Ammon's horn (tissue), 1 donor: ENCODE data around the gene UMAD1.
"Not testable (repeated sequence)": the region's sequence is repeated elsewhere in the genome, so short reads cannot be mapped to it uniquely, and the experiment has no call there.

Experiments used
- DNase-seq: peaks from one replicate; pipeline ENCODE4 v3.0.0-alpha.2; 2016; ENCODE audit warnings: low spot score

UMAD1 gene

GRCh38 chr7:7798510-7798909 is 158.0 kb downstream of the UMAD1 start:
- no peak for DNase-seq

- no peak for DNase-seq
Measured at GRCh38 chr7:7799138-7799537, 158.6 kb downstream of the UMAD1 start.

GRCh38 chr7:7802531-7802930 is 162.0 kb downstream of the UMAD1 start:
- no peak for DNase-seq

- DNase-seq = no peak
Measured at GRCh38 chr7:7803715-7804178, 163.2 kb downstream of the UMAD1 start.

- not testable (repeated sequence) for DNase-seq
Measured at GRCh38 chr7:7804822-7805221, 164.3 kb downstream of the UMAD1 start.

GRCh38 chr7:7805511-7806153 is 165.1 kb downstream of the UMAD1 start:
- DNase-seq = no peak

- no peak for DNase-seq
Measured at GRCh38 chr7:7808156-7808555, 167.6 kb downstream of the UMAD1 start.

- no peak for DNase-seq
Measured at GRCh38 chr7:7808626-7809025, 168.1 kb downstream of the UMAD1 start.

- no peak for DNase-seq
Measured at GRCh38 chr7:7810380-7810779, 169.8 kb downstream of the UMAD1 start.

- DNase-seq = no peak
Measured at GRCh38 chr7:7810826-7811225, 170.3 kb downstream of the UMAD1 start.

GRCh38 chr7:7812112-7812511 is 171.6 kb downstream of the UMAD1 start:
- peak; percentile 36 for DNase-seq

GRCh38 chr7:7815395-7815794 is 174.8 kb downstream of the UMAD1 start:
- DNase-seq = no peak

GRCh38 chr7:7816084-7816483 is 175.5 kb downstream of the UMAD1 start:
- no peak for DNase-seq

GRCh38 chr7:7816816-7817536 is 176.4 kb downstream of the UMAD1 start:
- no peak for DNase-seq

GRCh38 chr7:7817748-7818147 is 177.2 kb downstream of the UMAD1 start:
- DNase-seq = no peak

- DNase-seq = not testable (repeated sequence)
Measured at GRCh38 chr7:7818179-7818578, 177.6 kb downstream of the UMAD1 start.

GRCh38 chr7:7819442-7820247 is 179.1 kb downstream of the UMAD1 start:
- no peak for DNase-seq

GRCh38 chr7:7820409-7820808 is 179.9 kb downstream of the UMAD1 start:
- no peak for DNase-seq

GRCh38 chr7:7820939-7821338 is 180.4 kb downstream of the UMAD1 start:
- DNase-seq = no peak

GRCh38 chr7:7821517-7821916 is 181.0 kb downstream of the UMAD1 start:
- no peak for DNase-seq

- not testable (repeated sequence) for DNase-seq
Measured at GRCh38 chr7:7825294-7825693, 184.7 kb downstream of the UMAD1 start.

- no peak for DNase-seq
Measured at GRCh38 chr7:7829667-7830066, 189.1 kb downstream of the UMAD1 start.
